Stomach (tissue), 9 donors: ENCODE results near the gene KATNB1. TPM values are rescaled to one million over a fixed set of nuclear protein-coding genes. Genes with fewer than 3 reads are reported as not detected.

Experiments
- DNase-seq, 2 donors: peaks; one replicate each; pipeline versions ENCODE4 v3.0.0 to v3.0.0-alpha.2; 2013 to 2019
- H3K27ac ChIP-seq, 5 donors: fragments of 200-600 bp in 4 of 5; sonication (generic) in 4 of 5; one replicate each; pipeline ENCODE4 v1.5.1; 2013 to 2019; ENCODE audit warnings: mild to moderate bottlenecking in 1 of 5, moderate library complexity in 1 of 5
- H3K27me3 ChIP-seq, 3 donors: fragments of 200-600 bp; sonication (generic); one replicate each; pipeline ENCODE4 v1.5.1; 2017 to 2019; ENCODE audit warnings: mixed run types in 1 of 3
- H3K36me3 ChIP-seq, 4 donors: fragments of 200-600 bp; sonication (generic); 1 replicate in 3 of 4; 2 replicates in 1 of 4; pipeline ENCODE4 v1.5.1; 2016 to 2019
- H3K4me1 ChIP-seq, 4 donors: fragments of 200-600 bp; sonication (generic); one replicate each; pipeline ENCODE4 v1.5.1; 2016 to 2019
- H3K4me3 ChIP-seq, 4 donors: fragments of 200-600 bp; sonication (generic) in 3 of 4; one replicate each; pipeline ENCODE4 v1.5.1; 2016 to 2019; ENCODE audit warnings: mild to moderate bottlenecking in 1 of 4
- H3K9me3 ChIP-seq, 4 donors: fragments of 200-600 bp; sonication (generic); one replicate each; pipeline ENCODE4 v1.5.1; 2016 to 2019
- EP300 ChIP-seq: sonication (generic); formaldehyde crosslinking; IDR thresholded peaks from one replicate; pipeline ENCODE4 v1.6.1; 2017; ENCODE audit warnings: antibody characterized with exemption
- POLR2A ChIP-seq, 4 donors: fragments of 450-650 bp; IDR thresholded peaks; one replicate each; pipeline ENCODE4 v1.6.1; 2016; ENCODE audit warnings: antibody characterized with exemption in 4 of 4, control low read depth in 2 of 4, mild to moderate bottlenecking in 1 of 4, moderate library complexity in 1 of 4
- POLR2AphosphoS5 ChIP-seq, 3 donors: sonication (generic); formaldehyde crosslinking; IDR thresholded peaks; one replicate each; pipeline ENCODE4 v1.6.1; 2016; ENCODE audit warnings: antibody characterized with exemption in 3 of 3
- WGBS, 5 donors: extraction: QIAGEN DNeasy Blood & Tissue Kit in 3 of 5; methylation state at CpG; one replicate each; pipeline versions ENCODE4 v1.1.5 to v1.1.7; 2013 to 2018; 5-methylcytosine and 5-hydroxymethylcytosine counted together
- intact Hi-C: fragments of 100-400 bp; cut with DNase I; formaldehyde crosslinking; loops from one replicate; pipeline ENCODE4 v1.15.1; 2023; ENCODE audit warnings: low total_unique reads
- polyA plus RNA-seq, 3 donors: library from polyadenylated mRNA; stranded (reverse); fragments of 200-250 nt; gene quantifications; one replicate each; pipeline ENCODE4 v1.2.3, GENCODE V29; 2013
- total RNA-seq, 5 donors: library from RNA; depleted of rRNA; stranded (reverse); fragments of >200 nt; gene quantifications; one replicate each; pipeline versions ENCODE4 v1.1.0 to v1.2.3, GENCODE V29; 2014 to 2016
- TF ChIP-seq, protein P1 (sequence below), 7 experiments: fragments of 450-650 bp in 4 of 7; fragments of 200-600 bp in 3 of 7; sonication (generic) in 3 of 7; IDR thresholded peaks; one replicate each; pipeline ENCODE4 v1.5.1; 2016 to 2019; ENCODE audit warnings: antibody characterized with exemption in 7 of 7, control low read depth in 2 of 7, mild to moderate bottlenecking in 1 of 7
- donor health status: healthy with polysubstance abuse.
- donor health status: Bipolar disorder and iron deficiency.
- donor health status: healthy.

The KATNB1 gene
- total and polyA plus RNA-seq, 8 donors = 6.7 to 58.5 (median 13.4) TPM

DNA sequence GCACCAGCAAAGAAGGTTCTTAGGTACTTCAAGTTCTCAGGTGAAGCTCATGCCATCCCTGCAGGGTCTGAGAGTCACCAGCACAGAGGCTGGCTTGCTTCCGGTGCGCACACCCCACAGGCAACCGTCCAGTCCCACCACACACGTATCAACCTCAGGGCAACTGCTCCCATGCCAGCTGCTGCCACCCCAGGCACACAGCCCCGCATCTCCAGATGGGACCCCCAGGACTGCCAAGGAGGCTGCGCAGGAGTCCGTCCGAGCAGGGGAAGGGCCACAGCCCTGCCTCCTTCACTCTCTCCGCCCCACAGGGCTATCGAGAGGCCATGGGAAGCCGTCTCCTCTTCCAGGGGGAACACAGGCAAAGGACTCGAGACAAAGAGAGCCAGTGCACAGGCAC is 53.4 kb downstream of the KATNB1 start:
- no peaks in the 10 kb centered on the region for H3K27me3 ChIP-seq
- TF ChIP-seq POLR2AphosphoS5 (IDR thresholded peaks at IDR 0.05) (no peak), EP300 (no peak), POLR2A (IDR thresholded peaks at IDR 0.05) (no peak)
- TF ChIP-seq, protein P1, sequence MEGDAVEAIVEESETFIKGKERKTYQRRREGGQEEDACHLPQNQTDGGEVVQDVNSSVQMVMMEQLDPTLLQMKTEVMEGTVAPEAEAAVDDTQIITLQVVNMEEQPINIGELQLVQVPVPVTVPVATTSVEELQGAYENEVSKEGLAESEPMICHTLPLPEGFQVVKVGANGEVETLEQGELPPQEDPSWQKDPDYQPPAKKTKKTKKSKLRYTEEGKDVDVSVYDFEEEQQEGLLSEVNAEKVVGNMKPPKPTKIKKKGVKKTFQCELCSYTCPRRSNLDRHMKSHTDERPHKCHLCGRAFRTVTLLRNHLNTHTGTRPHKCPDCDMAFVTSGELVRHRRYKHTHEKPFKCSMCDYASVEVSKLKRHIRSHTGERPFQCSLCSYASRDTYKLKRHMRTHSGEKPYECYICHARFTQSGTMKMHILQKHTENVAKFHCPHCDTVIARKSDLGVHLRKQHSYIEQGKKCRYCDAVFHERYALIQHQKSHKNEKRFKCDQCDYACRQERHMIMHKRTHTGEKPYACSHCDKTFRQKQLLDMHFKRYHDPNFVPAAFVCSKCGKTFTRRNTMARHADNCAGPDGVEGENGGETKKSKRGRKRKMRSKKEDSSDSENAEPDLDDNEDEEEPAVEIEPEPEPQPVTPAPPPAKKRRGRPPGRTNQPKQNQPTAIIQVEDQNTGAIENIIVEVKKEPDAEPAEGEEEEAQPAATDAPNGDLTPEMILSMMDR (IDR thresholded peaks at IDR 0.05) = no peak
- DNase-seq = no peak
- no peaks in the 10 kb centered on the region for H3K9me3 ChIP-seq
- H3K4me3 ChIP-seq = no peak overlapping the region
- intact Hi-C loops = no loop called here
- no peak overlapping the region for H3K27ac ChIP-seq
- peaks cover 8 to 28% (median 22%) of the 10 kb centered on the region in 4 donors for H3K4me1 ChIP-seq
- WGBS, 5 donors = 87 to 96% (median 91%) methylated on average over 12 of the region's 12 CpGs
- H3K36me3 ChIP-seq = peaks cover 8 to 98% (median 80%) of the 10 kb centered on the region in 4 donors

DNA sequence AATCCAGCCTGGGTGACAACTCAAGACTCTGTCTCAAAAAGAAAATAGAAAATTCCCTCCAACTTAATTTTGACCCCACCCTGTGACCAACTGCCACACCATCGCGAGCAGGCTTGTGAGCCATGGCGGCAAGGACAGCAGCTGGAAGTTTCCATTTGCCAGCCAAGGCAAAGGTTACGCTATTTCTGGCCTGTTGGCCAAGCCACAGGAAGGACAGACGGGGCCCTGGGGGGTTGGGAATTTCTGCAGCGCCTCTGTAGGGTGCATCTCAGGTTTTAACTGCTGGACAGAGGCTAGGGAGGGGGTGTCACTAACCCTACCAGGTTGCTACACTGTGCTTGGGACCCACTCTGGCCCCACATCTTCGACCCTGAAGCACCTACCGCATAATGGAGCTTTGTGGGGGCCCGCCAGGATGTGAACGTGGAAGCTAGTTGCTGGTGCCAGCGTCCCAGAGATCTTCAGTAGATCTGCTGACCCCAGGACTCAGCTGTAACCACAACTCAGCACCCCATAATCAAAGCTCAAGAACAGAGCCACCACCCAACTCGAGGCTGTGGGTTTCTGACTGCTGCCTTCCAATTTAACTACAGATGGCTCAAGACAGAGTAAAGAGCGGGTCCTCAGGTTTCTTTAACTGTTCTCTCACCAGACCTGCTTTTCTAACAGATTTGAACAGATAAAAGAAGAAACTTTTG is 55.8 kb downstream of the KATNB1 start:
- H3K27me3 ChIP-seq = no peaks in the 10 kb centered on the region
- H3K4me1 ChIP-seq = peaks cover 17 to 39% (median 32%) of the 10 kb centered on the region in 4 donors
- TF ChIP-seq, protein P1 (IDR thresholded peaks at IDR 0.05) = no peak
- no peak for TF ChIP-seq EP300
- TF ChIP-seq POLR2A (IDR thresholded peaks at IDR 0.05) = no peak
- H3K9me3 ChIP-seq = no peaks in the 10 kb centered on the region
- no peak for DNase-seq
- WGBS, 5 donors = 60 to 75% (median 68%) methylated on average over 11 to 13 of the region's 13 CpGs
- intact Hi-C loops = loop anchor here (10.0 kb wide), 1 partner anchor 73 kb away; no protein-coding TSS in a partner anchor
- no peak overlapping the region for H3K4me3 ChIP-seq
- H3K36me3 ChIP-seq = peaks cover 8 to 87% (median 72%) of the 10 kb centered on the region in 4 donors
- H3K27ac ChIP-seq = peak overlapping the region in 1 of 5 donors; percentile 2

DNA sequence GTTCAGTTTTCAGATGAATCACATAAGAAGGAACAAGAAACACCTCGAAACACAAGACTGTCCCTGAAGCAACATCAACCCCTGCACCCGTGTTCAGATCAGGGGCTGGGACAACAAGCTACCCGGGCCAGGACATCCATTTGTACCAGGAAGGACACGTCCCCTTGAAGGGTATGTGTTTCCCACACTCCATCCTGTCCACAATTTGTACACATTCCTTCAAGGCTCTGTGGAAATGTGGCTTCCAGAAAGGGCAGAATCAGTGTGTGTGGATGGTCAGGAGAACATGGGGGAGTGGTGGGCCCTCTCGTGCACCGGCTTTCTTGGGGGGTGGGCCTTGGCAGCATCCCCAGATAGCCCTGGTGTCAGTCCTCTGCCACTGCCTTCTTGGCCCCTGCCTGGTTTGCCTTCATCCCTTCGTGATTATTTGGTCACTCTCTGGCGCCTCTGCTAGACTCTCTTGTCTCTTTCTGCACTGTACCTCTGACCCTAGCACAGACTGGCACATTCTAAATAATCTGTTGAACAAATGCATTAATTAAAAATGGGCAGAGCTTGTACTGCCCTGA is 56.4 kb downstream of the KATNB1 start:
- Histone ChIP-seq H3K4me3 (no peak overlapping the region), H3K9me3 (no peaks in the 10 kb centered on the region), H3K36me3 (peaks cover 5 to 83% (median 73%) of the 10 kb centered on the region in 4 donors), H3K27me3 (no peaks in the 10 kb centered on the region), H3K4me1 (peaks cover 12 to 39% (median 28%) of the 10 kb centered on the region in 4 donors), H3K27ac (peak overlapping the region in 1 of 5 donors; percentile 2)
- 64 to 75% (median 72%) methylated on average over 8 of the region's 8 CpGs for WGBS, 5 donors
- no peak for DNase-seq
- intact Hi-C loops = loop anchor here (10.0 kb wide), 1 partner anchor 73 kb away; no protein-coding TSS in a partner anchor
- no peak for TF ChIP-seq EP300
- no peak for TF ChIP-seq POLR2AphosphoS5 (IDR thresholded peaks at IDR 0.05)

DNA sequence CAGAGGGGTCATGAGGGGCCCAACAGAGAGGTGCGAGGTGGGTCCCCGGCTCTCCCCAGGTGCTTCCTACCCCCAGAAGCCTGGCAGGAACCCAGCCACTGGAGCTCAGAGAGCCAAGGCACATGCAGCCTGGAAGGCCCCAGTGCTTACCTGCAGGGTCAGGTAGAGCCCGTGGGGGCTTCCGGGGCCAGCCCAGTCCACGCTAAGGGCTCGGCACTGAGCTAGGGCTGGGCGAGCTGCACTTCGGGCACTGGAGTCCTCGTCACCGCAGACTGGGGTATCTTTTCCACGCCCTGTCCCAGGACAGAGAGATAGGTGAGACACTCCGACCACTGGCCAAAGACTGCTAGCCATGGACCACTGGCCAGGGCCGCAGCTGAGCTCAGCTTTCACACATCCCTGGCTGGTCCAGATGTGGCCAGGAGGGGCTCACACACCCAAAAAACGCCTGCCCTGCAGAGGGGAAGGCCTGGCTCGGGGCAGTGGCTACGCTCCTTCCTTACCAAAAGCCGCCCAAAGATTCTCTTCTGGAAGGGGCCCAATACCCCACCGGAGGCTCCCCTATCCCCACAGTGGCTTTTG is 59.4 kb downstream of the KATNB1 start:
- WGBS, 5 donors = 77 to 89% (median 83%) methylated on average over 8 to 18 of the region's 18 CpGs
- H3K9me3 ChIP-seq = no peaks in the 10 kb centered on the region
- no peaks in the 10 kb centered on the region for H3K27me3 ChIP-seq
- no peak overlapping the region for H3K4me3 ChIP-seq
- peaks cover 0 to 67% (median 57%) of the 10 kb centered on the region in 4 donors for H3K36me3 ChIP-seq
- no peak for DNase-seq
- peak overlapping the region in 1 of 5 donors; percentile 32 for H3K27ac ChIP-seq
- no peak for TF ChIP-seq POLR2A (IDR thresholded peaks at IDR 0.05)
- no peak for TF ChIP-seq POLR2AphosphoS5 (IDR thresholded peaks at IDR 0.05)
- TF ChIP-seq, protein P1 (IDR thresholded peaks at IDR 0.05) = no peak
- no peak for TF ChIP-seq EP300
- intact Hi-C loops = loop anchor here (10.0 kb wide), 1 partner anchor 70 kb away; no protein-coding TSS in a partner anchor
- H3K4me1 ChIP-seq = peaks cover 20 to 56% (median 46%) of the 10 kb centered on the region in 4 donors
